NK-92 (cell line): ENCODE measurements around the gene SLC1A6.
"Not testable (repeated sequence)": the region's sequence is repeated elsewhere in the genome, so short reads cannot be mapped to it uniquely, and the experiment has no call there.

Experiments used
- DNase-seq: peaks from one replicate; lab custom pipeline; 2025; ENCODE audit not compliant: unreplicated experiment; lab: John Stamatoyannopoulos, UW

The SLC1A6 gene

DNA sequence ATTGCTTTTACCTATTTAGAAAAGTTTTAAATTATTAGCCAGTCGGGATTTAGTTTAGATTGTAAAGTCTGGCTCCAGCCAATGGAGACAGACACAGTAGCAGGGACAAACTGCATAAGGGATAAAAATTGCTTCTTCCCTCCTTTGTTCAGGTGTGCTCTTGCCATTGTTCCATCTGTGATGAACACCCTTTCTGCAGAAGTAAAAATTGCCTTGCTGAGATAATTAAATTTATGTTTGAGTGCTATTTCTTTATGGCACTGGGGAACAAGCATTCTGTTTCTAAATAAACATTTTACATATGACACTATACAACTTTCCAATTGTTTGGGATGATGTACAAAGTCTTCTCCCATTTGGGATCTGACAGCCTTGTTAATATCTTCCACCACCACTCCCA is 20.4 kb downstream of the SLC1A6 start:
- no peak for DNase-seq

- no peak for DNase-seq
Measured at GRCh38 chr19:14957464-14957863, 22.2 kb downstream of the SLC1A6 start.

DNA sequence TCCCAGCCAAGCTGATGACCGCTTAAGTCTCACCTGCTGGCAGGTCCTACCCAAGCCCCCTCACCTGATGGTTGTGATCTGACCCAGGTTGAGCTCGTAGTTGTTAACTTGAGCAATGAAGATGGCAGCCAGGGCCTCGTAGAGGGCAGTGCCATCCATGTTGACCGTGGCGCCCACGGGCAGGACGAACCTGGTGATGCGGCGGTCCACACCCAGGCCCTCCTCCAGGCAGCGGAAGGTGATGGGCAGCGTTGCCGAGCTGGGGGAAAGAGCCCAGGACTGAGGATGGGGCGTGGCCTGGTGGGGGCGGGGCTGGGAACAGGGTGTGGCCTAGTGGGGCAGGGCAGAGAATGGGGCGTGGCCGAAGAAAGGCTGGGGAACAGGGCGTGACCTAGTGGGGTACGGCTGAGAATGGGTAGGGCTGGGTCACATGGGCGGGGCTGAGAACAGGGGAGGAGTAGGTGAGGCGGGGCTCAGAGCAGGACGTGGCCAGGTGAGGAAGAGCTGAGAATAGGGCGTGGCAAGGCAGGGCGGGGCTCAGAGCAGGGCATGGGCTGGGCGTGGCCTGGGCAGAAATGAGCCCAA is 25.5 kb downstream of the SLC1A6 start:
- no peak for DNase-seq

- DNase-seq = no peak
Measured at GRCh38 chr19:14952767-14953166, 26.9 kb downstream of the SLC1A6 start.

GRCh38 chr19:14950421-14950820 is 29.2 kb downstream of the SLC1A6 start:
- no peak for DNase-seq

- no peak for DNase-seq
Measured at GRCh38 chr19:14949876-14950275, 29.8 kb downstream of the SLC1A6 start.

DNA sequence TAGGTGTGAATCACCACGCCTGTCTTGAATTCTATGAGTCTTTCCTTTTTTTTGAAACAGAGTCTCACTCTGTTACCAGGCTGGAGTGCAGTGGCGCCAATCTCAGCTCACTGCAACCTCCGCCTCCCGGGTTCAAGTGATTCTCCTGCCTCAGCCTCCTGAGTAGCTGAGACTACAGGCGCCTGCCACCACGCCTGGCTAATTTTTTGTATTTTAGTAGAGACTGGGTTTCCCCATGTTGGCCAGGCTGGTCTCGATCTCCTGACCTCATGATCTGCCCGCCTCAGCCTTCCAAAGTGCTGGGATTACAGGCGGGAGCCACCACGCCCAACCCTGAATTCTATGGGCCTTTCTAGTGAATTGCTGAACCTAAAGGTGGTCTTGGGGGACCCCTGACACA is 30.3 kb downstream of the SLC1A6 start:
- DNase-seq = not testable (repeated sequence)

- no peak for DNase-seq
Measured at GRCh38 chr19:14944456-14944855, 35.2 kb downstream of the SLC1A6 start.

GRCh38 chr19:14943601-14944000 is 36.1 kb downstream of the SLC1A6 start:
- no peak for DNase-seq

GRCh38 chr19:14941189-14941588 is 38.5 kb downstream of the SLC1A6 start, which contains the start of gene OR7C2:
TSS of gene OR7C2 (plus strand) at chr19:14941489. CDS start at chr19:14941489, 0 bp downstream.
- no peak for DNase-seq

GRCh38 chr19:14940266-14940665 is 39.4 kb downstream of the SLC1A6 start:
- no peak for DNase-seq

- DNase-seq = no peak
Measured at GRCh38 chr19:14933506-14933905, 46.2 kb downstream of the SLC1A6 start.

DNA sequence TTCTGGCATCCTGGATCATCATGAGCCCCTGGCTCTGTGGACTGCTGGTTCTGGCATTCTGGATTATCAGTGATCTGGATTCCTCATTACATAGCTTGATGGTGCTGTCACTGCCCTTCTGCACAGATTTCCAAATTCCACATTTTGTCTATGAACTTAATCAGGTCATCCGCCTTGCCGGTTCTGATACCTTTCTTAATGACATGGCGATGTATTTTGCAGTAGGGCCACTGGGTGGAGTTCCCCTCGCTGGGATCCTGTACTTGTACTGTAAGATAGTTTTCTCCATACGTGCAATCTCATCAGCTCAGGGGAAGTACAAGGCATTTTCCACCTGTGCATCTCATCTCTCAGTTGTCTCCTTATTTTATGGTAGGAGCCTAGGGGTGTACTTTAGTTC is 62.8 kb downstream of the SLC1A6 start:
- no peak for DNase-seq

GRCh38 chr19:14915116-14915515 is 64.5 kb downstream of the SLC1A6 start:
- no peak for DNase-seq

DNA sequence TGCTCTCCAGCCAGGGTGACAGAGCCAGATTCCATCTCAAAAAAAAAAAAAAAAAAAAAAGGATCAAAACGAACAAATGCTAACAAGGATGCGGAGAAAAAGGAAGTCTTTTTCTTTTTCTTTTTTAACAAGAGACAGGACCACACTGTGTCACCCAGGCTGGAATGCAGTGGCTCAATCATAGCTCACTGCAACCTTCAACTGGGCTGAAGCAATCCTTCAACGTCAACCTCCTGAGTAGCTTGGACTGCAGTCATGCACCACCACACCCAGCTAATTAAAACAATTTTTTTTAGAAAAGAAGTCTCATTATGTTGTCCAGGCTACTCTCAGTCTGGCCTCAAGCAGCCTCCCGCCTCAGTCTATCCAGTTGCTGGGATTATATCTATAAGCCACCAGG is 73.0 kb downstream of the SLC1A6 start:
- no peak for DNase-seq

GRCh38 chr19:14901675-14902260 is 77.9 kb downstream of the SLC1A6 start:
- no peak for DNase-seq
